GM12875 (cell line): ENCODE results near the gene PRKN.
"Not testable (repeated sequence)": the region's sequence is repeated elsewhere in the genome, so short reads cannot be mapped to it uniquely, and the experiment has no call there.

ENCODE experiments used
- H3K4me3 ChIP-seq: one replicate; pipeline ENCODE4 v1.5.1; 2011; ENCODE audit warnings: low read depth, low read length, control low read depth
- TF ChIP-seq, protein P1 (sequence below): IDR thresholded peaks from 2 replicates; pipeline ENCODE4 v1.5.1; 2011; ENCODE audit warnings: low read depth, mild to moderate bottlenecking, control low read depth, inconsistent platforms, low read length, moderate library complexity, borderline replicate concordance; ENCODE audit not compliant: insufficient read depth

PRKN gene

DNA sequence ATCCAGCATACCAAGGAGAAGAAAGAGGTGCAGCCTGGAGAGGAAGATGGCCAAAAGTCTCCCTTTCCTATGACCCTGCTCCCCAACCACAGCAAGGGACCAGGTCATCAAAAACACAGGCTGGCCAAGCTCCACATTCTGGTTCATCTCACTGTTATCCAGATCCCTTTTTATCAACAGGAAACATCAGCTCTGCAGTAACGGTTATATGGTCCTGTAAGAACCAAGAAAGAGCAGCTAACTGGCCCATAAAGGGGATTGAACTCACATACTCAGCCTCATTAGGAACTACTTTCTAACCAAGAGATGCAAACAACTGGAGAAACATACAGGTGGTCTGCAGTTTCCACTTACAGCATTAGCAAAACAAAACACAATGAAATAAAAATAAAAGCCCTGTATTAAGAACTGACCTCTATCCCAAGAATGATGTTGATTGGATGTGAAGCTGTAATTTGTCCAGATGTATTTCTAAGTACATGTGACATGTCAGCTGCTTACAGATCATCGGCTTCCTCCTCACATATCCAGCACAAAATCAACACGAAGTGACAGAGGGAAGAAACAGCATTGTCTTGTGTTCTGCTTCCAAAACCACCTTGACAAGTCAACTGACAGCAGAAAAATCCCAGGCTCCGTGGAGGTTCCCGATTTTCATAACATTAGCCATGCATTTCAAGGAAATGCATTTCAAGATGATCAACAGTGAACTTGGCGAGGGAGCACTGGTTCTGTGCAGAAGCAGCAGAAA lies 896.5 kb downstream of the PRKN start:
- TF ChIP-seq, protein P1, sequence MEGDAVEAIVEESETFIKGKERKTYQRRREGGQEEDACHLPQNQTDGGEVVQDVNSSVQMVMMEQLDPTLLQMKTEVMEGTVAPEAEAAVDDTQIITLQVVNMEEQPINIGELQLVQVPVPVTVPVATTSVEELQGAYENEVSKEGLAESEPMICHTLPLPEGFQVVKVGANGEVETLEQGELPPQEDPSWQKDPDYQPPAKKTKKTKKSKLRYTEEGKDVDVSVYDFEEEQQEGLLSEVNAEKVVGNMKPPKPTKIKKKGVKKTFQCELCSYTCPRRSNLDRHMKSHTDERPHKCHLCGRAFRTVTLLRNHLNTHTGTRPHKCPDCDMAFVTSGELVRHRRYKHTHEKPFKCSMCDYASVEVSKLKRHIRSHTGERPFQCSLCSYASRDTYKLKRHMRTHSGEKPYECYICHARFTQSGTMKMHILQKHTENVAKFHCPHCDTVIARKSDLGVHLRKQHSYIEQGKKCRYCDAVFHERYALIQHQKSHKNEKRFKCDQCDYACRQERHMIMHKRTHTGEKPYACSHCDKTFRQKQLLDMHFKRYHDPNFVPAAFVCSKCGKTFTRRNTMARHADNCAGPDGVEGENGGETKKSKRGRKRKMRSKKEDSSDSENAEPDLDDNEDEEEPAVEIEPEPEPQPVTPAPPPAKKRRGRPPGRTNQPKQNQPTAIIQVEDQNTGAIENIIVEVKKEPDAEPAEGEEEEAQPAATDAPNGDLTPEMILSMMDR, result no peak
- H3K4me3 ChIP-seq, result no peak overlapping the region

DNA sequence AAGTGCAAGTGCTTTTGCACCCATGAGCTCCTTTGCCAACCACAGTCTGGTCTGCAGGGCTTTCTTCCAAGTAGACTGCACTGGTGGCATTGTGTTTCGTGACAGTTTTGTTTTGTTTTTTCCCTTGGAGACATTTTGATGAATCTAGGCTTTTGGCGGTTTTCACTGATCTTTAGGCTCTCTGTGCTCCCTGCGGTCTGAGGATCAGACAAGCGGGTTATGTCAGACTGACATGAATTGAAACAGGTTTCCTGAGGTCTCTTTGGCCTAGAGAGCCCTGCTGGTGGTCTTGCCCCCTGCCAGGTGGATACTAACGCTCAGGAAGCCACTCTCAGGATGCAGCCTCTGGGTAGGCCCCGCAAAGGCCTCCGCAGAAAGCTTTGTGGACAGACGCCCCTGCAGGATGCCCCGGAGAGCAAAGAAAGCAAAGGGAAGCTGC lies 898.3 kb downstream of the PRKN start:
- no peak overlapping the region for H3K4me3 ChIP-seq
- TF ChIP-seq, protein P1, result no peak

DNA sequence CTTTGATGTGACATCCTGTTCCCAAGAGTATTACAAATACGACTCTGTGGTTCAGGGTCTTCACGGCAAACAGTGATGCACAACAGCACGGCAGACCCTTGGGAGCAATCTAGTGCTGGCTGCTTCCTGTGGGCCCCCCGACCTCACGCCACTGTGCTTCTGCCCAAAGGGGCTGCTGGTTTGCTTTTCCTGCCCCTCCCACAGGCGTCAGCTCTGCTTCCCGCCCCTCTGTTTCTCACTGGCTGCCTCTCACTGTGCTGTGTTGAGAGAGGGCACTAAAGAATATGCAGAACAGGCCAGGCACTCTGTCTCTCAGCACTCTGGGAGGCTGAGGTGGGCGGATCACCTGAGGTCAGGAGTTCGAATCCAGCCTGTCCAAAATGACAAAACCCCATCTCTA lies 899.2 kb downstream of the PRKN start:
- TF ChIP-seq, protein P1, result no peak

DNA sequence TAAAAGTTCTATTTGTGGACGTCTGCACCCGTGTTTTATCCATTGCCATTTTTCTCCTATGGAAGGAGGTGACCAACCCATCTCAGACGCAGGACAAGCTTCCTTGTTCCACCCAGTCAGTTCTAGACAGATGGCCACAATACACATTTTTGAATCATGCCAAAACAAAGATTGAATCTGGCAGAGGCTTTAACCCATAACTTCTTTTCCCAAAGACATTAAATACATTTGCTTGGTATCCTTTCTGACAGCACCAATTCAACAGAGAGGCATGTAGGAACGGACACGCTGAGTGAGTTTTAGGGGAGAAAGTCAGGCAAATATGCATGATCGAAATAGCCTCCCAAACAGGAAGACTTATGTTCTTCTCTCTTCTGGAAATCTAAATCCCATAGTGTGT lies 901.1 kb downstream of the PRKN start:
- TF ChIP-seq, protein P1, result no peak
- H3K4me3 ChIP-seq, result no peak overlapping the region

More for the DNA sequence above, 899.2 kb downstream of the PRKN start:
- H3K4me3 ChIP-seq, result no peak overlapping the region

DNA sequence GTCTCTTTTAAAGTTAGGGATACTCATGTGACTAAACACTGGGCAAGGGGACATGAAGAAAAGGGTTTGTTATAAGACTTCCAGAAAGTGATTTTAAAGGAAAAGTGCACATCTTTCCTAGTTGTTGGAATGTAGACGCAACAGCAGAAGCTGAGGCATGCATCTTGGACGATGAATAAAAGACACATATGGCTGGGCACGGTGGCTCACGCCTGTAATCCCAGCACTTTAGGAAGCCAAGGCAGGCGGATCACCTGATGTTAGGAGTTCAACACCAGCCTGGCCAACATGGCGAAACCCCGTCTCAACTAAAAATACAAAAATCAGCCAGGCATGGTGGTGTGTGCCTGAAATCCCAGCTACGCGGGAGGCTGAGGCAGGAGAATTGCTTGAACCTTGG lies 905.4 kb downstream of the PRKN start:
- H3K4me3 ChIP-seq, result not testable (repeated sequence)

DNA sequence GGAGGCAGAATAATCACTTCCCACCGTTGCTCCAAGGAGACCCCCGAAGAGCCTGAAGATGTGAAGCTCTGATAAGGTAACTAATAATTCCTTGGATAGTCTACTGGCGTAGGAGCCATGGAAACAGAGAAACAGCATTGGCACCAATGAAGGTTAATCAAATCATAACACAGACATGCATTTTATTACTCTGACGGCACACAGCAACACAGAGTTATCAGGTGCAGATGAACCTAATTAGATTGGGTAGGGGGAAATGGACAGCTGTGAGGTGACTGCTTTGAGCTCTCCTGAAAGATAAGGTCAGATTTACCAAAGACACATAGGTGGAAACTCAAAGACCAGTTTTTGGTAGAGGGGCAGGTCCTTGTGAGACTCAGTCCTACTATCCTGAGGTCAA lies 909.7 kb downstream of the PRKN start:
- TF ChIP-seq, protein P1, result no peak

DNA sequence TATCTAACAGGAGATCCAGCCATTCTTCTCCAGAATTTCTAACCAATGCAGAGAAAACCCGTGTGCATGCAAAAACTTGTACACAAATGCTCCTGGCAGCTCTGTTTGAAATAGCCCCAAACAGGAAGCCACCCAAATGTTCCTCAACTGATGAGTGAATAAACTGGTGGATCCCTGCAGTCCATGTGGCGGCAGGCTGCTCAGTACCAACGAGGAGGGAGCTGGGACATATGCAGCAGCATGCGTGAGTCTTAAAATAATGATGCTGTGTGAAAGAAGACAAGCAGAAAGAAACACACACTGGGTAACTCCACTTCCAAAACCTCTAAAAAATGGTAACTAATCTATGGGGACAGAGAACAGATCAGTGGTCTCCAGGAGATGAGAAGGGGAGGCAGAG lies 911.6 kb downstream of the PRKN start:
- no peak overlapping the region for H3K4me3 ChIP-seq
- TF ChIP-seq, protein P1, result no peak

More for the DNA sequence above, 909.7 kb downstream of the PRKN start:
- no peak overlapping the region for H3K4me3 ChIP-seq
